Measurements from ENCODE around the gene KIAA1549. TPM values are rescaled to one million over a fixed set of nuclear protein-coding genes. Genes with fewer than 3 reads are reported as not detected.

KIAA1549 gene
- total and polyA plus RNA-seq, 2 of the 4 experiments (the other 2 are of a cell fraction), result 1.3 to 3.3 TPM

GRCh38 chr7:138924501-138925225, 56.5 kb downstream of the KIAA1549 start:
- no peaks in the 10 kb centered on the region for H4K20me1 ChIP-seq (ENCODE audit: insufficient read depth, low read length)
- no TSS peak for BruUV-seq (replicated peaks)
- H2AK5ac ChIP-seq (ENCODE audit: low read depth, low read length), result no peak overlapping the region
- 80% methylated on average over 3 of the region's 17 CpGs; no CpG with 5 or more reads in 1 of the 2 experiments for WGBS, 2 experiments (ENCODE audit: extremely low coverage in 2 of 2, insufficient read length in 1 of 2)
- ATAC-seq (ENCODE audit: low read depth) (no peak), DNase-seq (no peak)
- TF ChIP-seq SMC3 (IDR thresholded peaks at IDR 0.05; ENCODE audit: low read depth, low read length), result no peak
- TF ChIP-seq MAFK (IDR thresholded peaks at IDR 0.05; ENCODE audit: low read depth, low read length), result no peak
- TF ChIP-seq POLR2A (IDR thresholded peaks at IDR 0.05; ENCODE audit: low read depth, low read length), result no peak
- TF ChIP-seq CHD1 (IDR thresholded peaks at IDR 0.05; ENCODE audit: low read depth, low read length), result no peak
- TF ChIP-seq USF2 (IDR thresholded peaks at IDR 0.05; ENCODE audit: low read depth, low read length), result no peak
- no peak for TF ChIP-seq RFX5 (IDR thresholded peaks at IDR 0.05; ENCODE audit: low read depth, low read length)
- TF ChIP-seq NFE2L2 (IDR thresholded peaks at IDR 0.05; ENCODE audit: low read depth, low read length), result no peak
- TF ChIP-seq FOS (IDR thresholded peaks at IDR 0.05; ENCODE audit: low read depth, low read length), result no peak
- H3K36me3 ChIP-seq (ENCODE audit: control insufficient read depth, insufficient read depth, low read length), result no peaks in the 10 kb centered on the region
- H3K4me1 ChIP-seq (ENCODE audit: control insufficient read depth, insufficient read depth, low read length), result peaks cover 6% of the 10 kb centered on the region
- dilution Hi-C loops (cut with HindIII; ENCODE audit: low sequenced_read_pairs, unreplicated experiment), result no loop called here
- H2AFZ ChIP-seq (replicated peaks; ENCODE audit: low read length, poor library complexity), result no peak overlapping the region
- no peak overlapping the region for H4K91ac ChIP-seq (ENCODE audit: insufficient read depth, low read depth, low read length)
- in situ Hi-C loops (cut with MboI; ENCODE audit: low sequenced_read_pairs), result no loop called here
- H3K4me2 ChIP-seq (ENCODE audit: low read depth, low read length), result no peak overlapping the region
- H3K56ac ChIP-seq (ENCODE audit: extremely low read depth, insufficient read depth, low read length), result no peak overlapping the region
- no peak overlapping the region for H3K9ac ChIP-seq (ENCODE audit: low read depth, low read length)
- peaks cover 5 to 6% of the 10 kb centered on the region in 2 experiments; a peak in 3 of 4 replicates for H3K79me1 ChIP-seq (ENCODE audit: low read depth in 1 of 2, low read length in 2 of 2)
- ChIA-PET CTCF (interaction anchor here (0.6 to 1.7 kb wide), 3 partner anchors 38 to 90 kb away, joined by 3 to 5 read pairs (median 4); no protein-coding TSS in a partner anchor), POLR2A (ENCODE audit: unreplicated experiment) (no interaction called here)
- no peak overlapping the region for H2BK5ac ChIP-seq (ENCODE audit: low read depth, low read length, poor library complexity, severe bottlenecking)
- H3K4me3 ChIP-seq (ENCODE audit: insufficient read depth, low read depth, low read length), result no peak overlapping the region
- H3K27me3 ChIP-seq (ENCODE audit: control insufficient read depth, insufficient read depth, low read length), result no peaks in the 10 kb centered on the region
- H3K4ac ChIP-seq (ENCODE audit: low read depth, low read length), result no peak overlapping the region
- H3K23ac ChIP-seq (ENCODE audit: low read depth, low read length), result no peak overlapping the region
- no peak overlapping the region for H4K8ac ChIP-seq (ENCODE audit: low read depth in 2 of 2, low read length in 2 of 2)
- H2BK15ac ChIP-seq (ENCODE audit: low read depth, low read length), result no peak overlapping the region
- H2BK120ac ChIP-seq (ENCODE audit: low read depth, low read length), result no peak overlapping the region
- H3K18ac ChIP-seq (ENCODE audit: low read depth, low read length), result no peak overlapping the region
- no peak overlapping the region for H2BK20ac ChIP-seq (ENCODE audit: low read depth, low read length)
- H3K27ac ChIP-seq (ENCODE audit: insufficient read depth, low read length), result no peak overlapping the region
- no peak overlapping the region for H3K14ac ChIP-seq (replicated peaks; ENCODE audit: low read depth, low read length)
- peaks cover 4% of the 10 kb centered on the region; the same call in 1 of the 2 replicates for H3K9me1 ChIP-seq (ENCODE audit: insufficient read depth, low read length)
- intact Hi-C loops (cut with micrococcal nuclease), result loop anchor here (5.0 kb wide), 1 partner anchor 58 kb away; the partner anchor contains the start of gene KIAA1549
- H3K9me3 ChIP-seq (ENCODE audit: control insufficient read depth, insufficient read depth, low read length), result no peaks in the 10 kb centered on the region
- H2AK9ac ChIP-seq (replicated peaks; ENCODE audit: low read depth, low read length, poor library complexity), result no peak overlapping the region
- H4K5ac ChIP-seq (ENCODE audit: low read depth, low read length), result no peak overlapping the region
